ELF-1 (cell line): Measurements from ENCODE around the gene PTGES.

Source experiments
- DNase-seq: peaks from one replicate; pipeline ENCODE4 v3.0.0-alpha.2; 2016; ENCODE audit warnings: low read depth, low spot score

Gene PTGES

GRCh38 chr9:129746092-129746777 is 6.6 kb downstream of the PTGES start:
- DNase-seq: no peak

GRCh38 chr9:129745200-129745599 is 7.6 kb downstream of the PTGES start:
- no peak for DNase-seq

- no peak for DNase-seq
Measured at GRCh38 chr9:129740666-129741464, 12.0 kb downstream of the PTGES start.

GRCh38 chr9:129740174-129740573 is 12.7 kb downstream of the PTGES start:
- no peak for DNase-seq

- no peak for DNase-seq
Measured at GRCh38 chr9:129739432-129739831, 13.4 kb downstream of the PTGES start.

GRCh38 chr9:129737479-129738274 is 15.2 kb downstream of the PTGES start:
- peak; percentile 91 for DNase-seq

- no peak for DNase-seq
Measured at GRCh38 chr9:129736334-129736733, 16.5 kb downstream of the PTGES start.

GRCh38 chr9:129735546-129735945 is 17.3 kb downstream of the PTGES start:
- DNase-seq: no peak

GRCh38 chr9:129733632-129733953 is 19.2 kb downstream of the PTGES start:
- DNase-seq: no peak

- no peak for DNase-seq
Measured at GRCh38 chr9:129732946-129733631, 19.8 kb downstream of the PTGES start.

GRCh38 chr9:129732100-129732499 is 20.7 kb downstream of the PTGES start:
- DNase-seq: no peak

GRCh38 chr9:129731477-129732085 is 21.3 kb downstream of the PTGES start:
- no peak for DNase-seq

GRCh38 chr9:129728744-129729143 is 24.1 kb downstream of the PTGES start:
- no peak for DNase-seq

GRCh38 chr9:129726322-129727160 is 26.3 kb downstream of the PTGES start:
- DNase-seq: peak; percentile 96

GRCh38 chr9:129725795-129726251 is 27.0 kb downstream of the PTGES start:
- DNase-seq: no peak

- DNase-seq: no peak
Measured at GRCh38 chr9:129724456-129725190, 28.2 kb downstream of the PTGES start.

- DNase-seq: no peak
Measured at GRCh38 chr9:129722913-129723312, 29.9 kb downstream of the PTGES start.

- no peak for DNase-seq
Measured at GRCh38 chr9:129720865-129721545, 31.8 kb downstream of the PTGES start.
